Stimulated activated CD4-positive, alpha-beta T cell treated with anti-CD3 and anti-CD28 coated beads, Interleukin-4, amount 100 ng/mL, for 1 hour (primary cell): Measurements from ENCODE around the gene RIN2.
"Not testable (repeated sequence)": the region's sequence is repeated elsewhere in the genome, so short reads cannot be mapped to it uniquely, and the experiment has no call there.

Experiments
- DNase-seq: peaks from one replicate; pipeline ENCODE4 v3.0.0-alpha.2; 2020

Gene RIN2

GRCh38 chr20:19791887-19792286 lies 33.8 kb downstream of the RIN2 start:
- DNase-seq = no peak

GRCh38 chr20:19793716-19794115 lies 35.7 kb downstream of the RIN2 start:
- no peak for DNase-seq

DNA sequence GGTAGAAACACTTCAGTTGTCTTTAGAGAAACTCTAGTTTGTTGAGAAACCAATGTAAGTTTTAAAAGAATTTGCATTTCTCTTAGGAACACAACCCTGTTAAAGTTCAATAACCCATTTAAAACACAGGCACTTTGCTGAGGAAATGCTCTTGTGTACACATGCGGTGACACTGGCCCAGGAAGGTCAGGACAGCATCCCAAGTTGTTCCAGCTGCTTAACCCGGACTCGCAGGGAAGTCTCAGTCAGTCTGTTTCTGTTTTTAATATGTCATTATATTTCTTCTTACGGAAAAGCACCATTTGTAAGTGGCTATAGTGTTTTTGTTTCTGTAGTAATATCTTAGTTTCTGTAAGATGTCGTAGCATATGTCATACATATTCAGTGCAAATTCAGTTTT lies 36.9 kb downstream of the RIN2 start:
- DNase-seq = no peak

DNA sequence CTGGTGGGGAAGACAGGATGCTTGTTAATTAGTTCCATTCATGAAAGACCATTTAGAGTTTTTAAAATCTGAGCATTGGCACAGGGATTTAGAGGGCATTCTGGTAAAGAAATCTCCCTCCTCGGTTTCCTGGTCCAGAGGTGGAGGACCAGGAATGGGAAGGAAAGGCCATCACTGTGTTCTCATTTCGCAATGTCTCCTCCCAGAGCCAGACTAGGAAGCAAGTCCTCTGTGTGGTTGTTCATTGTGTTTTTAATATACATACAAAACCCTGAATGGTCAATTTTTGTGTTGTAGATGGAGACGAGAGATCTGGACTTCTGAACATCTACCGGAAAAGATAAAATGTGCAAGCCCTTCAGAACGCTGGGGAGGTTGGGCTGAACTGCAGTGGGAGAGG lies 41.3 kb downstream of the RIN2 start:
- no peak for DNase-seq

GRCh38 chr20:19802099-19802491 lies 44.0 kb downstream of the RIN2 start:
- no peak for DNase-seq

DNA sequence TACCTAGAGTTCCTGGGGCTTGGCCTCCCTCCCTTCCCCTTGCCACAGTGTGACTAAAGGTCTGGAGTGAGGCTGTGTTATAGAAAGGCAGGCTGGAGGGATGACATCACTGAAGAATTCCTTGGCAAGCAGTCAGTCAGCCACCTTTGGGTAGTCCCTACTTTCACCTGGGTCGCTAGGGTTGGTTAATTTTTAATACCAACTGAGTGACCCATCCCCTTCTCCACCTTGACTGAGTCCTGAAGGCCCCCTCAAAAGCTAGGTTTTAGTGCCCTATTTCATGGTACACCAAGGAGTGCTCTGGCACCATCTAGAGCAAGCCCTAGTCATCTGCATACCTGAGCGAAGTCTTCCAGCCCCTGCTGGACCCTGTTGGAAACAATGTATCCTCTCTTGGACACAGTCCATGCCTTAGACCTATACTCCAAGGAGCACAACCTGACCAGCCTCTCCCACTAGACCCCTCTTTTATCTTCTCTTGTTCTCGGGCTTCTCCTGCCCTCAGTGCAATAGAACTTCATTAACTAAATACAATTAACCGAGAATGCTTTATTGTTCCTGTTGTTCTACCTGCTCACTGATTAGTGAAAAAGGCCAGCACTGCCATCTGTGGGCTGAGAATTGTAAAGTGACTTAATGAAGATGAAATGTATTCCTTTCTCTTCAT lies 44.6 kb downstream of the RIN2 start:
- DNase-seq = no peak

DNA sequence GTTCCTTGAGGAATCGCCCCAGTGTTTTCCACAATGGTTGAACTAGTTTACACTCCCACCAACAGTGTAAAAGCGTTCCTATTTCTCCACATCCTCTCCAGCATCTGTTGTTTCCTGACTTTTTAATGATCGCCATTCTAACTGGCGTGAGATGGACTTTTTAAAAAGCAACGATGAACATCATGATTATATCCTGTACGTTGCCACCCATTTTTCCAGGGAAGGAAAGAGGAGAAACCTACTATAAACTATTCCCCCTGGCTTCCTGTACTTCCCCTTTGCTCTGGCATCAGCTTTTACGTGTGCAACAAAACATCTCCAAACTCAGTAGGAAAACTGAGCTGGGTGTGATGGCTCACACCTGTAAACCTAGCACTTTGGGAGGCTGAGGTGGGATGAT lies 48.2 kb downstream of the RIN2 start:
- not testable (repeated sequence) for DNase-seq

DNA sequence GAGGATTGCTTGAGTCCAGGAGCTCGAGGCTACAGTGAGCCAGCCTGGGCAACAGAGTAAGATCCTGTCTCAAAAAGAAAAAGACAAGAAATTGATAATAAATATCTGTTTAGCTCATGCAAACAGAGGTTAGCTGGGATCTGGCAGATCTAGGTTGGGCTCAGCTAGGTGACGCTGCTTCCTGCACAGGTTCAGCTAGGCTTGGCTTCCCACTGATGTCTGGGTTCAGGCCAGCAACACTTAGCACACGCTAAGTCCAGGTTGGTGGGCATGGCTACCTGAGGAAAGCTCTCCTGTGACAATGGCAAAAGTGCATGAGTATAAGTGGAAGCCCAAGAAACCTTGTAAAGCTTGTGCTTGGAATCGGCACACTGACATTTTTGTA lies 48.7 kb downstream of the RIN2 start:
- no peak for DNase-seq

DNA sequence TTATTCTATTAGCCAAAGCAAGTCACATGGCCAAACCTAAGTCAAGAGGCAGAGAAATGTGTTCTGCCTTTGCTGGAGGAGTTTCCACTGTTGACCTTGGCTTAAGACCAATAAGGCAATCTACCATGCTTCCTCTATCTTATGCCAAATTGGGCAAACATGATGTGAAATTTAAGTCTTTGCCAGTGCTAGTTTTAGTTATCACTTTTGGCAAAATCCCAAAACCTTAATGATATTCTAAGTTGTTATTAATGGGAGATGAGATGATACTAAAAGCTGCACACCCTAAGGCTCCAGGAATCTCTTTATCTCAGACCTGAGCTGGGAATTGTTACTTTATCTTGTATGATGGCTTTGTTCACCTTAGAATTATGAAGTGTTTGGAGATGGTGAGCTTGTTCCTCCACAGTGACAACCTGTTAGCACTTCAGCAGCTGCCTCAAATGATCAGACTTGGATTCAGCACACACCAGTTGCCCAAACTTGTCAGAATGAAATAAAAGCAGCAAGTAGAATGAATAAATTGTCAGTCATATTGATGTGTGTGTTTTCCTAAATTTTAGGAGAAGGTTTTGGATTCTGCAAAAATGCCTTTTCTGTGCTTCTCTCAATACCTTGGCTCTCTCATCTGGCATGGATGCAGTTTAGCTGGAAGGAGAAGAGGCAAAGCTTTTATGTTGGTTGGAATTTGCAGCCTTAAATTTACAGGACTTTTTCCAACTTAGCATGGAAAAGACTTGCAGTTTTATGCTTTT lies 49.3 kb downstream of the RIN2 start:
- no peak for DNase-seq
